ENCODE measurements around the gene AAK1. TPM values are rescaled to one million over a fixed set of nuclear protein-coding genes. Genes with fewer than 3 reads are reported as not detected.

AAK1 gene
- total RNA-seq, 1 experiment from 2014 or later: 35.6 TPM

DNA sequence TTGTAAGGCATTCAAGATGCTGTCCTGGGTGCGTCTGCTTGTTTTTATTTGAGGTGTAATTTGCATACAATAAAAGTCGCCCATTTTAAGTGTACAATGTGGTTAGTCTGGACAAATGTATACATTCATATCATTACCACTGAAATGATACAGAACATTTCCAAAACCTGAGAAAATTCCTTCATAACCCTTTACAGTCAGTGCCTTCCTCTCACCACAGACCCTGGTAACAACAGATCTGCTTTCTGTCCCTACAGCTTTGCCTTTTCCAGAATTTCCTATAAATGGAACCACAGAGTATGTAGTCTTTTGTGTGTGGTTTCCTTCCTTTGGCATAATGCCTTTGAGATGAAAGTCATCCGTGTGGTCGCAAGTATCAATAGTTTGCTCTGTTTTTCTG, 160.5 kb downstream of the AAK1 start (continued):
- TF ChIP-seq, protein P1, sequence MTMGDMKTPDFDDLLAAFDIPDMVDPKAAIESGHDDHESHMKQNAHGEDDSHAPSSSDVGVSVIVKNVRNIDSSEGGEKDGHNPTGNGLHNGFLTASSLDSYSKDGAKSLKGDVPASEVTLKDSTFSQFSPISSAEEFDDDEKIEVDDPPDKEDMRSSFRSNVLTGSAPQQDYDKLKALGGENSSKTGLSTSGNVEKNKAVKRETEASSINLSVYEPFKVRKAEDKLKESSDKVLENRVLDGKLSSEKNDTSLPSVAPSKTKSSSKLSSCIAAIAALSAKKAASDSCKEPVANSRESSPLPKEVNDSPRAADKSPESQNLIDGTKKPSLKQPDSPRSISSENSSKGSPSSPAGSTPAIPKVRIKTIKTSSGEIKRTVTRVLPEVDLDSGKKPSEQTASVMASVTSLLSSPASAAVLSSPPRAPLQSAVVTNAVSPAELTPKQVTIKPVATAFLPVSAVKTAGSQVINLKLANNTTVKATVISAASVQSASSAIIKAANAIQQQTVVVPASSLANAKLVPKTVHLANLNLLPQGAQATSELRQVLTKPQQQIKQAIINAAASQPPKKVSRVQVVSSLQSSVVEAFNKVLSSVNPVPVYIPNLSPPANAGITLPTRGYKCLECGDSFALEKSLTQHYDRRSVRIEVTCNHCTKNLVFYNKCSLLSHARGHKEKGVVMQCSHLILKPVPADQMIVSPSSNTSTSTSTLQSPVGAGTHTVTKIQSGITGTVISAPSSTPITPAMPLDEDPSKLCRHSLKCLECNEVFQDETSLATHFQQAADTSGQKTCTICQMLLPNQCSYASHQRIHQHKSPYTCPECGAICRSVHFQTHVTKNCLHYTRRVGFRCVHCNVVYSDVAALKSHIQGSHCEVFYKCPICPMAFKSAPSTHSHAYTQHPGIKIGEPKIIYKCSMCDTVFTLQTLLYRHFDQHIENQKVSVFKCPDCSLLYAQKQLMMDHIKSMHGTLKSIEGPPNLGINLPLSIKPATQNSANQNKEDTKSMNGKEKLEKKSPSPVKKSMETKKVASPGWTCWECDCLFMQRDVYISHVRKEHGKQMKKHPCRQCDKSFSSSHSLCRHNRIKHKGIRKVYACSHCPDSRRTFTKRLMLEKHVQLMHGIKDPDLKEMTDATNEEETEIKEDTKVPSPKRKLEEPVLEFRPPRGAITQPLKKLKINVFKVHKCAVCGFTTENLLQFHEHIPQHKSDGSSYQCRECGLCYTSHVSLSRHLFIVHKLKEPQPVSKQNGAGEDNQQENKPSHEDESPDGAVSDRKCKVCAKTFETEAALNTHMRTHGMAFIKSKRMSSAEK (CRISPR knock-in tag; IDR thresholded peaks at IDR 0.05; ENCODE audit: borderline replicate concordance): no peak
- TF ChIP-seq ZNF121 (CRISPR knock-in tag; IDR thresholded peaks at IDR 0.05): no peak

DNA sequence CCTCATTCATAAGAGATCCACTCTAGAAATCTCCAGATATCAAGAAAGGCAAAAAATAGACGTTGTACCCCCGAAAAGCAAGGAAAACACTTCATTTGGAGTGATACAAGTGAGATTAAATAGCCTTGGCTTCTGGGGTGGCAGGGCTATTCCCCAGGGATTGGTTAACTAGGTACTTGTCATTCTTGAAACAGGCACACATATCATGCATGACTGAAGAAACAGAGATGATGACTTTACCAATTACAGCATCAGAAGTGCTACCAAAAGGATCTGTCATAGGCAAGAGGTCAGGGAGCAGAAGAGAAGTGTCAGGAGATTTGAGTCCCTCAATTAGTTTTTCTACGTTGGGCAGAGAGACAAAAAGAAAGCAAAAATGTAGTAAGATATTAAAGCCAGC, 161.1 kb downstream of the AAK1 start:
- POLR2A ChIA-PET: interaction anchor here (0.6 kb wide), 1 partner anchor 327 kb away, joined by 3 read pairs; no protein-coding TSS in a partner anchor
- CTCF ChIA-PET: no interaction called here
- no peaks in the 10 kb centered on the region for H3K27me3 Mint-ChIP-seq (ENCODE audit: low read depth)
- H3K4me1 Mint-ChIP-seq: no peaks in the 10 kb centered on the region; the same call in 1 of the 2 replicates
- ATAC-seq: no peak
- H3K27ac Mint-ChIP-seq: no peak overlapping the region
- no peak for TF ChIP-seq SOX15 (CRISPR knock-in tag; IDR thresholded peaks at IDR 0.05)
- no peaks in the 10 kb centered on the region for H3K9me3 Mint-ChIP-seq
- DNase-seq (ENCODE audit: low spot score): no peak
- no peak overlapping the region for H3K4me3 Mint-ChIP-seq
- H3K36me3 Mint-ChIP-seq: no peaks in the 10 kb centered on the region

DNA sequence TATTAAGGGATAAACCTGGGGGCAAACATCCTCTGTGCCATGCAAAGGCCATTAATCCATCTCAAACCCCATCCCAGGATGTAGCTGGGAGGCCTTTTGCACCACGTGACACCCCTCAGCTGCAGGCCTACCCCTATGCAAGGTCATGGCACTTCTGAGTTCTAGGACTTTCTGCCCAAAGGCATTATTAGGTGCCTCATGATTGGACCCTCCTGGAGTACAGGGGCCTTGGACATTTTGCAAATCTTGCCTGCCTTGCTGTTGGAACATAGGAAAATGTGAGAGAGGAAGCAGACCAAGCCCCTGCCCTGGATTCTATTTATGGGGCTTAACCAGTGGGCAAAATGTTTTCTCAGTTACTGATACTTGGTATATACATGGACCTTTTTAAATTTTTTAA, 162.1 kb downstream of the AAK1 start:
- no peak for DNase-seq (ENCODE audit: low spot score)
- H3K9me3 Mint-ChIP-seq: no peaks in the 10 kb centered on the region
- ATAC-seq: no peak
- no peaks in the 10 kb centered on the region; the same call in 1 of the 2 replicates for H3K4me1 Mint-ChIP-seq
- POLR2A ChIA-PET: no interaction called here
- CTCF ChIA-PET: no interaction called here
- H3K4me3 Mint-ChIP-seq: no peak overlapping the region
- H3K36me3 Mint-ChIP-seq: no peaks in the 10 kb centered on the region
- no peaks in the 10 kb centered on the region for H3K27me3 Mint-ChIP-seq (ENCODE audit: low read depth)
- no peak overlapping the region for H3K27ac Mint-ChIP-seq
- TF ChIP-seq NR3C1 (CRISPR knock-in tag; conservative IDR thresholded peaks at IDR 0.05; ENCODE audit: low read depth): no peak
- no peak for TF ChIP-seq NR2C2 (CRISPR knock-in tag; IDR thresholded peaks at IDR 0.05)
- TF ChIP-seq ELF4 (CRISPR knock-in tag; IDR thresholded peaks at IDR 0.05; ENCODE audit: low read depth): no peak
- TF ChIP-seq, protein P2, sequence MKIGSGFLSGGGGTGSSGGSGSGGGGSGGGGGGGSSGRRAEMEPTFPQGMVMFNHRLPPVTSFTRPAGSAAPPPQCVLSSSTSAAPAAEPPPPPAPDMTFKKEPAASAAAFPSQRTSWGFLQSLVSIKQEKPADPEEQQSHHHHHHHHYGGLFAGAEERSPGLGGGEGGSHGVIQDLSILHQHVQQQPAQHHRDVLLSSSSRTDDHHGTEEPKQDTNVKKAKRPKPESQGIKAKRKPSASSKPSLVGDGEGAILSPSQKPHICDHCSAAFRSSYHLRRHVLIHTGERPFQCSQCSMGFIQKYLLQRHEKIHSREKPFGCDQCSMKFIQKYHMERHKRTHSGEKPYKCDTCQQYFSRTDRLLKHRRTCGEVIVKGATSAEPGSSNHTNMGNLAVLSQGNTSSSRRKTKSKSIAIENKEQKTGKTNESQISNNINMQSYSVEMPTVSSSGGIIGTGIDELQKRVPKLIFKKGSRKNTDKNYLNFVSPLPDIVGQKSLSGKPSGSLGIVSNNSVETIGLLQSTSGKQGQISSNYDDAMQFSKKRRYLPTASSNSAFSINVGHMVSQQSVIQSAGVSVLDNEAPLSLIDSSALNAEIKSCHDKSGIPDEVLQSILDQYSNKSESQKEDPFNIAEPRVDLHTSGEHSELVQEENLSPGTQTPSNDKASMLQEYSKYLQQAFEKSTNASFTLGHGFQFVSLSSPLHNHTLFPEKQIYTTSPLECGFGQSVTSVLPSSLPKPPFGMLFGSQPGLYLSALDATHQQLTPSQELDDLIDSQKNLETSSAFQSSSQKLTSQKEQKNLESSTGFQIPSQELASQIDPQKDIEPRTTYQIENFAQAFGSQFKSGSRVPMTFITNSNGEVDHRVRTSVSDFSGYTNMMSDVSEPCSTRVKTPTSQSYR (CRISPR knock-in tag; IDR thresholded peaks at IDR 0.05): no peak
- no peak for TF ChIP-seq NR1H2 (CRISPR knock-in tag; IDR thresholded peaks at IDR 0.05)
- TF ChIP-seq, protein P3, sequence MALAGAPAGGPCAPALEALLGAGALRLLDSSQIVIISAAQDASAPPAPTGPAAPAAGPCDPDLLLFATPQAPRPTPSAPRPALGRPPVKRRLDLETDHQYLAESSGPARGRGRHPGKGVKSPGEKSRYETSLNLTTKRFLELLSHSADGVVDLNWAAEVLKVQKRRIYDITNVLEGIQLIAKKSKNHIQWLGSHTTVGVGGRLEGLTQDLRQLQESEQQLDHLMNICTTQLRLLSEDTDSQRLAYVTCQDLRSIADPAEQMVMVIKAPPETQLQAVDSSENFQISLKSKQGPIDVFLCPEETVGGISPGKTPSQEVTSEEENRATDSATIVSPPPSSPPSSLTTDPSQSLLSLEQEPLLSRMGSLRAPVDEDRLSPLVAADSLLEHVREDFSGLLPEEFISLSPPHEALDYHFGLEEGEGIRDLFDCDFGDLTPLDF (CRISPR knock-in tag; IDR thresholded peaks at IDR 0.05): no peak
- no peak for TF ChIP-seq SOX15 (CRISPR knock-in tag; IDR thresholded peaks at IDR 0.05)
- no peak for TF ChIP-seq SMAD4 (CRISPR knock-in tag; IDR thresholded peaks at IDR 0.05)
- TF ChIP-seq, protein P4, sequence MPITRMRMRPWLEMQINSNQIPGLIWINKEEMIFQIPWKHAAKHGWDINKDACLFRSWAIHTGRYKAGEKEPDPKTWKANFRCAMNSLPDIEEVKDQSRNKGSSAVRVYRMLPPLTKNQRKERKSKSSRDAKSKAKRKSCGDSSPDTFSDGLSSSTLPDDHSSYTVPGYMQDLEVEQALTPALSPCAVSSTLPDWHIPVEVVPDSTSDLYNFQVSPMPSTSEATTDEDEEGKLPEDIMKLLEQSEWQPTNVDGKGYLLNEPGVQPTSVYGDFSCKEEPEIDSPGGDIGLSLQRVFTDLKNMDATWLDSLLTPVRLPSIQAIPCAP (CRISPR knock-in tag; IDR thresholded peaks at IDR 0.05): no peak
- no peak for TF ChIP-seq ZNF416 (CRISPR knock-in tag; IDR thresholded peaks at IDR 0.05)
- no peak for TF ChIP-seq CREM (CRISPR knock-in tag; IDR thresholded peaks at IDR 0.05)
- TF ChIP-seq IRF2 (CRISPR knock-in tag; IDR thresholded peaks at IDR 0.05; ENCODE audit: borderline replicate concordance, low read depth): no peak
- no peak for TF ChIP-seq RORB (CRISPR knock-in tag; IDR thresholded peaks at IDR 0.05)
